Measurements from ENCODE around the gene PFKP.

GRCh38 chr10:3067859-3068179 is 471 bp downstream of the PFKP start:
- TF ChIP-seq HOXB13 (CRISPR knock-in tag; IDR thresholded peaks at IDR 0.05; ENCODE audit: low read depth) (no peak), CTCF (IDR thresholded peaks at IDR 0.05) (no peak), RNF2 (IDR thresholded peaks at IDR 0.05; ENCODE audit: borderline replicate concordance, low read depth) (0 out of 2 replicates have a peak, but pooled peaks have one; percentile 33), EP300 (IDR thresholded peaks at IDR 0.05) (no peak), NR3C1 (IDR thresholded peaks at IDR 0.05) (no peak), RFX5 (IDR thresholded peaks at IDR 0.05) (no peak), RAD21 (conservative IDR thresholded peaks at IDR 0.05 in 1 of 2, IDR thresholded peaks at IDR 0.05 in 1 of 2) (no peak; a peak in 1 of 5 replicates), CEBPB (IDR thresholded peaks at IDR 0.05) (no peak), FOXS1 (CRISPR knock-in tag; IDR thresholded peaks at IDR 0.05) (no peak), MYC (IDR thresholded peaks at IDR 0.05; ENCODE audit: borderline replicate concordance, low read length) (no peak), KDM1A (IDR thresholded peaks at IDR 0.05; ENCODE audit: low read depth) (no peak), USF2 (IDR thresholded peaks at IDR 0.05) (no peak), POLR2A (IDR thresholded peaks at IDR 0.05; ENCODE audit: low read length) (no peak)

Measured in A549 (cell line).